RWPE1 (cell line): ENCODE results near the gene PLSCR3.
A peak's percentile ranks its signal among the peaks of the same experiment; 100 is the strongest.

ENCODE experiments used
- CTCF ChIA-PET: fragments of 350-600 bp; sonication (Branson Sonifier 250); formaldehyde crosslinking; extraction: SDS; loops from one replicate; lab custom pipeline; 2021; lab: Yijun Ruan, JAX
- POLR2A ChIA-PET: fragments of 400-600 bp; formaldehyde crosslinking; extraction: SDS; loops from one replicate; lab custom pipeline; 2020; ENCODE audit warnings: antibody characterized with exemption; ENCODE audit not compliant: low non-redundant PET; lab: Yijun Ruan, JAX
- DNase-seq: peaks from one replicate; pipeline ENCODE4 v3.0.0; 2012; ENCODE audit warnings: low spot score
- H3K27ac ChIP-seq: fragments of 450-650 bp; 2 replicates; pipeline ENCODE4 v1.5.1; 2017
- CTCF ChIP-seq: fragments of 450-650 bp; conservative IDR thresholded peaks from 2 replicates; pipeline ENCODE4 v1.5.1; 2017; ENCODE audit warnings: low read depth, mild to moderate bottlenecking

Gene PLSCR3

GRCh38 chr17:7398612-7399011, 4.3 kb upstream of the PLSCR3 start:
- no peak for DNase-seq
- no peak overlapping the region for H3K27ac ChIP-seq
- POLR2A ChIA-PET: no interaction called here
- no peak for TF ChIP-seq CTCF
- CTCF ChIA-PET: no interaction called here

- peak overlapping the region; percentile 19; the same call in 1 of the 2 replicates for H3K27ac ChIP-seq
- DNase-seq: no peak
- ChIA-PET POLR2A (no interaction called here), CTCF (no interaction called here)
- TF ChIP-seq CTCF: no peak
Observed at GRCh38 chr17:7396147-7396546, 1.8 kb upstream of the PLSCR3 start.

- CTCF ChIA-PET: interaction anchor here (0.7 to 2.3 kb wide), 3 partner anchors 32 to 43 kb away, joined by 3 to 7 read pairs (median 4); no protein-coding TSS in a partner anchor
- peak overlapping the region; percentile 93 for H3K27ac ChIP-seq
- DNase-seq: peak; percentile 57
- POLR2A ChIA-PET: interaction anchor here (0.6 to 1.3 kb wide), 4 partner anchors 10 to 42 kb away, joined by 3 to 13 read pairs (median 4); partner anchors contain the start of genes TMEM256 and TMEM95
- no peak for TF ChIP-seq CTCF
Observed at GRCh38 chr17:7393613-7394451, 493 bp downstream of the PLSCR3 start.

GRCh38 chr17:7392696-7393612, 1.4 kb downstream of the PLSCR3 start:
- CTCF ChIA-PET: interaction anchor here (0.7 kb wide), 1 partner anchor 37 kb away, joined by 4 read pairs; no protein-coding TSS in a partner anchor
- H3K27ac ChIP-seq: peak overlapping the region; percentile 93
- TF ChIP-seq CTCF: no peak
- POLR2A ChIA-PET: no interaction called here
- DNase-seq: no peak

GRCh38 chr17:7391307-7391706, 3.0 kb downstream of the PLSCR3 start:
- POLR2A ChIA-PET: no interaction called here
- 0 out of 2 replicates have a peak overlapping the region, but pooled peaks have one; percentile 4 for H3K27ac ChIP-seq
- CTCF ChIA-PET: no interaction called here
- no peak for TF ChIP-seq CTCF
- DNase-seq: no peak
